A549 (cell line): ENCODE measurements around the gene RELT. TPM values are rescaled to one million over a fixed set of nuclear protein-coding genes. Genes with fewer than 3 reads are reported as not detected.

Source experiments
- ATAC-seq, 2 experiments: fragments of 200-7000 bp in 1 of 2; fragments of >200 bp in 1 of 2; cut with Nextera tagmentation in 1 of 2; cut with Tn5 transposase in 1 of 2; 3 replicates each; pipeline versions ENCODE4 v1.8.0 to v1.9.1; 2018 to 2020; ENCODE audit warnings: mild to moderate bottlenecking in 1 of 2, moderate library complexity in 1 of 2
- CTCF ChIA-PET: fragments of 300-600 bp; sonication (Branson Sonifier 250); formaldehyde crosslinking; extraction: SDS; loops from one replicate; lab custom pipeline; 2021; ENCODE audit warnings: antibody characterized with exemption, inconsistent platforms; lab: Yijun Ruan, JAX
- POLR2A ChIA-PET: fragments of 350-600 bp; formaldehyde crosslinking; extraction: SDS; loops from one replicate; lab custom pipeline; 2021; ENCODE audit warnings: antibody characterized with exemption, inconsistent platforms; lab: Yijun Ruan, JAX
- DNase-seq, 2 experiments: peaks; one replicate each; pipeline versions ENCODE4 v3.0.0 to v3.0.0-alpha.2; 2011 to 2016; ENCODE audit warnings: low read depth in 1 of 2, low spot score in 1 of 2
- FAIRE-seq: peaks from 2 replicates; lab custom pipeline; 2011; peaks lifted over from hg19 to GRCh38; lab: Jason Lieb, UNC
- H3K27ac ChIP-seq, 2 experiments: fragments of >200 bp; sonication (Bioruptor Twin); formaldehyde crosslinking; 3 replicates each; pipeline ENCODE4 v1.5.1; 2016 to 2017
- H3K4me1 ChIP-seq: fragments of >200 bp; sonication (Bioruptor Twin); formaldehyde crosslinking; 3 replicates; pipeline ENCODE4 v1.6.1; 2016
- H3K4me2 ChIP-seq: fragments of >200 bp; sonication (Bioruptor Twin); formaldehyde crosslinking; 3 replicates; pipeline ENCODE4 v1.6.1; 2016
- H3K4me3 ChIP-seq: fragments of >200 bp; sonication (Bioruptor Twin); formaldehyde crosslinking; 3 replicates; pipeline ENCODE4 v1.5.1; 2016
- H3K9me3 ChIP-seq: fragments of >200 bp; sonication (Bioruptor Twin); formaldehyde crosslinking; 3 replicates; pipeline ENCODE4 v1.6.1; 2016
- ATOH8 ChIP-seq: fragments of 250-450 bp; sonication (Bioruptor Pico); IDR thresholded peaks from 2 replicates; pipeline ENCODE4 v1.5.0; 2020; ENCODE audit warnings: low read depth, mild to moderate bottlenecking, moderate library complexity
- BHLHE40 ChIP-seq: IDR thresholded peaks from 2 replicates; pipeline ENCODE4 v1.6.1; 2012; ENCODE audit warnings: low read depth, low read length, inconsistent platforms
- CBX2 ChIP-seq: fragments of 200-600 bp; sonication (generic); IDR thresholded peaks from 2 replicates; pipeline ENCODE4 v1.6.1; 2016; ENCODE audit warnings: low read depth, mild to moderate bottlenecking, borderline replicate concordance
- FOSB ChIP-seq: fragments of 250-450 bp; sonication (Bioruptor Pico); IDR thresholded peaks from 2 replicates; pipeline ENCODE4 v1.5.0; 2020; ENCODE audit warnings: mild to moderate bottlenecking, moderate library complexity
- HDAC2 ChIP-seq: fragments of 200-600 bp; sonication (generic); IDR thresholded peaks from 2 replicates; pipeline ENCODE4 v1.6.1; 2016
- HEYL ChIP-seq: fragments of 250-450 bp; sonication (Bioruptor Pico); IDR thresholded peaks from 2 replicates; pipeline ENCODE4 v1.8.0; 2021; ENCODE audit warnings: mild to moderate bottlenecking, moderate library complexity
- HOXA7 ChIP-seq: fragments of 250-450 bp; sonication (Bioruptor Pico); IDR thresholded peaks from 2 replicates; pipeline ENCODE4 v1.5.0; 2020; ENCODE audit warnings: mild to moderate bottlenecking, moderate library complexity
- KDM5A ChIP-seq: fragments of 200-600 bp; sonication (generic); IDR thresholded peaks from 2 replicates; pipeline ENCODE4 v1.6.1; 2016; ENCODE audit warnings: antibody characterized with exemption, mild to moderate bottlenecking
- MAFK ChIP-seq: fragments of 450-650 bp; IDR thresholded peaks from 2 replicates; pipeline ENCODE4 v1.6.1; 2014; ENCODE audit not compliant: partially characterized antibody
- MAZ ChIP-seq: fragments of 150-350 bp; IDR thresholded peaks from 2 replicates; pipeline ENCODE4 v1.6.1; 2014; ENCODE audit warnings: antibody characterized with exemption, low read depth, low read length, borderline replicate concordance
- MYC ChIP-seq: IDR thresholded peaks from 2 replicates; pipeline ENCODE4 v1.6.1; 2012; ENCODE audit warnings: mild to moderate bottlenecking, inconsistent platforms, low read length, improper control_type of control experiment, borderline replicate concordance
- NFE2L2 ChIP-seq: fragments of 150-350 bp; conservative IDR thresholded peaks from 2 replicates; pipeline ENCODE4 v1.6.1; 2014; ENCODE audit warnings: low read length
- NPAS2 ChIP-seq: fragments of 250-450 bp; sonication (Bioruptor Pico); IDR thresholded peaks from 2 replicates; pipeline ENCODE4 v1.8.0; 2022; ENCODE audit warnings: mild to moderate bottlenecking, moderate library complexity, borderline replicate concordance
- PHF8 ChIP-seq: fragments of 200-600 bp; sonication (generic); IDR thresholded peaks from 2 replicates; pipeline ENCODE4 v1.6.1; 2016; ENCODE audit warnings: low read depth, mild to moderate bottlenecking, antibody characterized with exemption, moderate library complexity, borderline replicate concordance
- POLR2A ChIP-seq: IDR thresholded peaks from 2 replicates; pipeline ENCODE4 v1.6.1; 2012; ENCODE audit warnings: mild to moderate bottlenecking, low read length
- RAD21 ChIP-seq, 2 experiments: fragments of >200 bp in 1 of 2; sonication (Bioruptor Twin) in 1 of 2; formaldehyde crosslinking in 1 of 2; IDR thresholded peaks in 1 of 2; conservative IDR thresholded peaks in 1 of 2; 2 replicates in 1 of 2; 3 replicates in 1 of 2; pipeline ENCODE4 v1.6.1; 2012 to 2018; ENCODE audit warnings: inconsistent platforms in 1 of 2
- RARB ChIP-seq: fragments of 250-450 bp; sonication (Bioruptor Pico); IDR thresholded peaks from 2 replicates; pipeline ENCODE4 v1.8.0; 2021; ENCODE audit warnings: mild to moderate bottlenecking, moderate library complexity
- RFX5 ChIP-seq: fragments of 450-650 bp; IDR thresholded peaks from 2 replicates; pipeline ENCODE4 v1.7.1; 2014; ENCODE audit warnings: antibody characterized with exemption, mild to moderate bottlenecking, moderate library complexity
- SMC3 ChIP-seq: fragments of >200 bp; sonication (Bioruptor Twin); formaldehyde crosslinking; IDR thresholded peaks from 3 replicates; pipeline ENCODE4 v1.6.1; 2018; ENCODE audit warnings: inconsistent platforms
- TFCP2L1 ChIP-seq: fragments of 250-450 bp; sonication (Bioruptor Pico); IDR thresholded peaks from 2 replicates; pipeline ENCODE4 v1.5.0; 2021; ENCODE audit warnings: mild to moderate bottlenecking
- WGBS: methylation state at CpG from one replicate; pipeline ENCODE4 v1.1.6; 2017; ENCODE audit errors: missing lambda C conversion rate; 5-methylcytosine and 5-hydroxymethylcytosine counted together
- polyA plus RNA-seq, 4 experiments: library from polyadenylated mRNA; depleted of rRNA in 3 of 4; stranded (reverse); fragments of >200 nt; fragmentation: RNase III in 1 of 4; extraction: RNeasy Plus Mini Kit Qiagen cat#74134 plus additional on column Dnase treatment in 1 of 4; gene quantifications; 2 replicates in 3 of 4; 3 replicates in 1 of 4; pipeline ENCODE4 v1.2.3, GENCODE V29; 2011 to 2017
- TF ChIP-seq, protein P1 (sequence below): IDR thresholded peaks from 2 replicates; pipeline ENCODE4 v1.6.1; 2012; ENCODE audit warnings: low read depth, borderline replicate concordance
- TF ChIP-seq, protein P2 (sequence below): fragments of 200-600 bp; sonication (generic); IDR thresholded peaks from 2 replicates; pipeline ENCODE4 v1.6.1; 2016; ENCODE audit warnings: antibody characterized with exemption, mild to moderate bottlenecking, moderate library complexity
- TF ChIP-seq, protein P3 (sequence below): IDR thresholded peaks from 2 replicates; pipeline ENCODE4 v1.6.1; 2012
- TF ChIP-seq, protein P4 (sequence below): fragments of >200 bp; sonication (Bioruptor Twin); formaldehyde crosslinking; IDR thresholded peaks from 3 replicates; pipeline ENCODE4 v1.5.1; 2016

The RELT gene
- polyA plus RNA-seq, 2 of the 4 experiments (the other 2 are of a cell fraction), result 2.9 to 5.2 TPM

GRCh38 chr11:73422886-73423285, 46.7 kb downstream of the RELT start:
- DNase-seq (no peak), ATAC-seq (no peak), FAIRE-seq (no peak)
- 90% methylated on average over 4 of the region's 4 CpGs for WGBS
- H3K4me2 ChIP-seq, result no peak overlapping the region
- no peak overlapping the region for H3K4me3 ChIP-seq
- no peak overlapping the region for H3K27ac ChIP-seq
- no peak for TF ChIP-seq MAFK
- no peak for TF ChIP-seq MAZ
- POLR2A ChIA-PET, result no interaction called here
- CTCF ChIA-PET, result interaction anchor here (0.8 to 1.8 kb wide), 10 partner anchors 12 to 238 kb away, joined by 3 to 9 read pairs (median 4); no protein-coding TSS in a partner anchor
- no peaks in the 10 kb centered on the region for H3K9me3 ChIP-seq
- no peaks in the 10 kb centered on the region for H3K4me1 ChIP-seq

DNA sequence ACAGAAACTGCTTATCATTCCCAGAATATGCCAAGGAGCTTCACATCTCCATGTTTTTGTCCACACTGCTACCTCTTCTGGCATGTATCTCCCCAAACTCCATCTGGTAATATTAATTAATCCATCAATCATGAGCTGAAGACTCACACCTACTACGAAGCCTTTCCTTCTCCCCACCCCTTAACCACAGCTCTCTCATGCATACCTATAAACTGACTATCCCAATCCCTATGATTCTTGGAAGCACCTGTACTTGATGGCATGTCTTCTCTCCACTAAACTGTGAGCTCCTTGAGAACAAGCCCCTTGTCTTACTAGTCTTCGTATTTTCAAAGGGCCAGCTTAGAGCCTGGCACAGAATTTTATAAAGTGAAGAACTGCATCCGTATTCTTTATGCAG, 47.3 kb downstream of the RELT start:
- WGBS, result 84% methylated on average over 3 of the region's 3 CpGs
- no peak for TF ChIP-seq KDM5A
- TF ChIP-seq RARB (CRISPR knock-in tag), result no peak
- TF ChIP-seq NFE2L2, result no peak
- TF ChIP-seq HOXA7 (CRISPR knock-in tag), result no peak
- TF ChIP-seq, protein P1, sequence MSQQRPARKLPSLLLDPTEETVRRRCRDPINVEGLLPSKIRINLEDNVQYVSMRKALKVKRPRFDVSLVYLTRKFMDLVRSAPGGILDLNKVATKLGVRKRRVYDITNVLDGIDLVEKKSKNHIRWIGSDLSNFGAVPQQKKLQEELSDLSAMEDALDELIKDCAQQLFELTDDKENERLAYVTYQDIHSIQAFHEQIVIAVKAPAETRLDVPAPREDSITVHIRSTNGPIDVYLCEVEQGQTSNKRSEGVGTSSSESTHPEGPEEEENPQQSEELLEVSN, result no peak
- no peak for TF ChIP-seq FOSB (CRISPR knock-in tag)
- no peak for TF ChIP-seq RAD21 (conservative IDR thresholded peaks at IDR 0.05 in 1 of 2, IDR thresholded peaks at IDR 0.05 in 1 of 2)
- TF ChIP-seq, protein P2, sequence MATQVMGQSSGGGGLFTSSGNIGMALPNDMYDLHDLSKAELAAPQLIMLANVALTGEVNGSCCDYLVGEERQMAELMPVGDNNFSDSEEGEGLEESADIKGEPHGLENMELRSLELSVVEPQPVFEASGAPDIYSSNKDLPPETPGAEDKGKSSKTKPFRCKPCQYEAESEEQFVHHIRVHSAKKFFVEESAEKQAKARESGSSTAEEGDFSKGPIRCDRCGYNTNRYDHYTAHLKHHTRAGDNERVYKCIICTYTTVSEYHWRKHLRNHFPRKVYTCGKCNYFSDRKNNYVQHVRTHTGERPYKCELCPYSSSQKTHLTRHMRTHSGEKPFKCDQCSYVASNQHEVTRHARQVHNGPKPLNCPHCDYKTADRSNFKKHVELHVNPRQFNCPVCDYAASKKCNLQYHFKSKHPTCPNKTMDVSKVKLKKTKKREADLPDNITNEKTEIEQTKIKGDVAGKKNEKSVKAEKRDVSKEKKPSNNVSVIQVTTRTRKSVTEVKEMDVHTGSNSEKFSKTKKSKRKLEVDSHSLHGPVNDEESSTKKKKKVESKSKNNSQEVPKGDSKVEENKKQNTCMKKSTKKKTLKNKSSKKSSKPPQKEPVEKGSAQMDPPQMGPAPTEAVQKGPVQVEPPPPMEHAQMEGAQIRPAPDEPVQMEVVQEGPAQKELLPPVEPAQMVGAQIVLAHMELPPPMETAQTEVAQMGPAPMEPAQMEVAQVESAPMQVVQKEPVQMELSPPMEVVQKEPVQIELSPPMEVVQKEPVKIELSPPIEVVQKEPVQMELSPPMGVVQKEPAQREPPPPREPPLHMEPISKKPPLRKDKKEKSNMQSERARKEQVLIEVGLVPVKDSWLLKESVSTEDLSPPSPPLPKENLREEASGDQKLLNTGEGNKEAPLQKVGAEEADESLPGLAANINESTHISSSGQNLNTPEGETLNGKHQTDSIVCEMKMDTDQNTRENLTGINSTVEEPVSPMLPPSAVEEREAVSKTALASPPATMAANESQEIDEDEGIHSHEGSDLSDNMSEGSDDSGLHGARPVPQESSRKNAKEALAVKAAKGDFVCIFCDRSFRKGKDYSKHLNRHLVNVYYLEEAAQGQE, result no peak
- H3K4me1 ChIP-seq, result no peaks in the 10 kb centered on the region
- no peaks in the 10 kb centered on the region for H3K9me3 ChIP-seq
- ChIA-PET CTCF (interaction anchor here (0.5 to 1.8 kb wide), 12 partner anchors 9 to 237 kb away, joined by 3 to 9 read pairs (median 4); no protein-coding TSS in a partner anchor), POLR2A (no interaction called here)
- DNase-seq (no peak), FAIRE-seq (no peak), ATAC-seq (no peak)
- no peak overlapping the region for H3K4me3 ChIP-seq
- no peak overlapping the region for H3K4me2 ChIP-seq
- H3K27ac ChIP-seq, result no peak overlapping the region

GRCh38 chr11:73425108-73425507, 48.9 kb downstream of the RELT start:
- CTCF ChIA-PET, result interaction anchor here (0.7 to 1.6 kb wide), 5 partner anchors 10 to 235 kb away, joined by 3 to 5 read pairs (median 3); no protein-coding TSS in a partner anchor
- ATAC-seq, result no peak
- H3K4me1 ChIP-seq, result no peaks in the 10 kb centered on the region

More at GRCh38 chr11:73425108-73425507, 48.9 kb downstream of the RELT start:
- H3K9me3 ChIP-seq, result no peaks in the 10 kb centered on the region
- POLR2A ChIA-PET, result no interaction called here
- DNase-seq (no peak), FAIRE-seq (no peak)
- no peak for TF ChIP-seq TFCP2L1 (CRISPR knock-in tag)
- TF ChIP-seq SMC3, result no peak
- TF ChIP-seq PHF8, result no peak
- TF ChIP-seq, protein P3, sequence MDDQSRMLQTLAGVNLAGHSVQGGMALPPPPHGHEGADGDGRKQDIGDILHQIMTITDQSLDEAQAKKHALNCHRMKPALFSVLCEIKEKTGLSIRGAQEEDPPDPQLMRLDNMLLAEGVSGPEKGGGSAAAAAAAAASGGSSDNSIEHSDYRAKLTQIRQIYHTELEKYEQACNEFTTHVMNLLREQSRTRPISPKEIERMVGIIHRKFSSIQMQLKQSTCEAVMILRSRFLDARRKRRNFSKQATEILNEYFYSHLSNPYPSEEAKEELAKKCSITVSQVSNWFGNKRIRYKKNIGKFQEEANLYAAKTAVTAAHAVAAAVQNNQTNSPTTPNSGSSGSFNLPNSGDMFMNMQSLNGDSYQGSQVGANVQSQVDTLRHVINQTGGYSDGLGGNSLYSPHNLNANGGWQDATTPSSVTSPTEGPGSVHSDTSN, result no peak
- no peak for TF ChIP-seq POLR2A
- TF ChIP-seq, protein P1, result no peak
- no peak for TF ChIP-seq HEYL (CRISPR knock-in tag)
- no peak for TF ChIP-seq NPAS2 (CRISPR knock-in tag)
- no peak for TF ChIP-seq BHLHE40
- no peak for TF ChIP-seq RFX5
- TF ChIP-seq, protein P4, sequence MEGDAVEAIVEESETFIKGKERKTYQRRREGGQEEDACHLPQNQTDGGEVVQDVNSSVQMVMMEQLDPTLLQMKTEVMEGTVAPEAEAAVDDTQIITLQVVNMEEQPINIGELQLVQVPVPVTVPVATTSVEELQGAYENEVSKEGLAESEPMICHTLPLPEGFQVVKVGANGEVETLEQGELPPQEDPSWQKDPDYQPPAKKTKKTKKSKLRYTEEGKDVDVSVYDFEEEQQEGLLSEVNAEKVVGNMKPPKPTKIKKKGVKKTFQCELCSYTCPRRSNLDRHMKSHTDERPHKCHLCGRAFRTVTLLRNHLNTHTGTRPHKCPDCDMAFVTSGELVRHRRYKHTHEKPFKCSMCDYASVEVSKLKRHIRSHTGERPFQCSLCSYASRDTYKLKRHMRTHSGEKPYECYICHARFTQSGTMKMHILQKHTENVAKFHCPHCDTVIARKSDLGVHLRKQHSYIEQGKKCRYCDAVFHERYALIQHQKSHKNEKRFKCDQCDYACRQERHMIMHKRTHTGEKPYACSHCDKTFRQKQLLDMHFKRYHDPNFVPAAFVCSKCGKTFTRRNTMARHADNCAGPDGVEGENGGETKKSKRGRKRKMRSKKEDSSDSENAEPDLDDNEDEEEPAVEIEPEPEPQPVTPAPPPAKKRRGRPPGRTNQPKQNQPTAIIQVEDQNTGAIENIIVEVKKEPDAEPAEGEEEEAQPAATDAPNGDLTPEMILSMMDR, result no peak
- TF ChIP-seq HDAC2, result no peak
- no peak for TF ChIP-seq CBX2
- TF ChIP-seq MAFK, result no peak
- no peak for TF ChIP-seq MYC
- TF ChIP-seq ATOH8 (CRISPR knock-in tag), result no peak
- TF ChIP-seq KDM5A, result no peak
- no peak overlapping the region for H3K4me3 ChIP-seq
- no peak overlapping the region for H3K27ac ChIP-seq
- WGBS, result 94% methylated on average over 1 of the region's 1 CpG
- no peak overlapping the region for H3K4me2 ChIP-seq
